Loucy (cell line): ENCODE results near the gene MEF2C.

Experiments used
- H2AFZ ChIP-seq: fragments of 200-600 bp; sonication (generic); 2 replicates; pipeline ENCODE4 v1.6.0; 2016; ENCODE audit warnings: antibody characterized with exemption, mild to moderate bottlenecking, low read length, moderate library complexity
- H3F3A ChIP-seq: fragments of 200-600 bp; 2 replicates; pipeline ENCODE4 v1.6.0; 2016; ENCODE audit warnings: antibody characterized with exemption, low read depth, mild to moderate bottlenecking
- H3K27me3 ChIP-seq: fragments of 200-600 bp; sonication (generic); 2 replicates; pipeline ENCODE4 v1.6.1; 2014; ENCODE audit warnings: low read length, mild to moderate bottlenecking; ENCODE audit not compliant: insufficient read depth, poor library complexity, severe bottlenecking
- H3K36me3 ChIP-seq: fragments of 200-600 bp; sonication (generic); 2 replicates; pipeline ENCODE4 v1.6.1; 2016; ENCODE audit warnings: low read length; ENCODE audit not compliant: insufficient read depth
- H3K4me1 ChIP-seq: fragments of 200-600 bp; sonication (generic); 2 replicates; pipeline ENCODE4 v1.5.1; 2014; ENCODE audit warnings: low read length, mild to moderate bottlenecking; ENCODE audit not compliant: insufficient read depth, poor library complexity, severe bottlenecking
- H3K4me2 ChIP-seq: fragments of 200-600 bp; sonication (generic); 2 replicates; pipeline ENCODE4 v1.6.0; 2014; ENCODE audit warnings: antibody characterized with exemption, low read length, low read depth, mild to moderate bottlenecking; ENCODE audit not compliant: poor library complexity, severe bottlenecking
- H3K4me3 ChIP-seq: fragments of 200-600 bp; sonication (generic); 2 replicates; pipeline ENCODE4 v1.5.1; 2014; ENCODE audit warnings: low read length, mild to moderate bottlenecking, mixed read lengths; ENCODE audit not compliant: poor library complexity, severe bottlenecking
- H3K79me2 ChIP-seq: fragments of 200-600 bp; sonication (generic); 2 replicates; pipeline ENCODE4 v1.6.1; 2014; ENCODE audit warnings: low read length; ENCODE audit not compliant: insufficient read depth
- H3K9ac ChIP-seq: fragments of 200-600 bp; sonication (generic); 2 replicates; pipeline ENCODE4 v1.6.0; 2014; ENCODE audit warnings: mild to moderate bottlenecking, low read depth, low read length, moderate library complexity; ENCODE audit not compliant: poor library complexity, severe bottlenecking
- H3K9me2 ChIP-seq: fragments of 200-600 bp; sonication (generic); replicated peaks from 2 replicates; pipeline ENCODE4 v1.6.1; 2016; ENCODE audit warnings: low read depth, low read length, mixed read lengths
- H3K9me3 ChIP-seq: fragments of 200-600 bp; sonication (generic); 2 replicates; pipeline ENCODE4 v1.6.1; 2014; ENCODE audit warnings: mild to moderate bottlenecking, antibody characterized with exemption, low read length, low read depth; ENCODE audit not compliant: insufficient read depth
- H4K20me1 ChIP-seq: fragments of 200-600 bp; sonication (generic); 2 replicates; pipeline ENCODE4 v1.6.0; 2014; ENCODE audit warnings: antibody characterized with exemption, low read length, mild to moderate bottlenecking; ENCODE audit not compliant: insufficient read depth, poor library complexity, severe bottlenecking
- EZH2phosphoT487 ChIP-seq: fragments of 200-600 bp; IDR thresholded peaks from 2 replicates; pipeline ENCODE4 v1.6.1; 2018; ENCODE audit warnings: antibody characterized with exemption, mild to moderate bottlenecking, moderate library complexity, borderline replicate concordance
- TF ChIP-seq, protein P1 (sequence below): fragments of 200-600 bp; sonication (generic); conservative IDR thresholded peaks from 2 replicates; pipeline ENCODE4 v1.5.1; 2014; ENCODE audit warnings: mild to moderate bottlenecking, antibody characterized with exemption, low read length

MEF2C gene

GRCh38 chr5:88741964-88742363 lies 141.0 kb downstream of the MEF2C start:
- Histone ChIP-seq H3K27me3 (no peaks in the 10 kb centered on the region), H3K9ac (no peak overlapping the region), H3K9me3 (no peaks in the 10 kb centered on the region), H3K4me2 (no peak overlapping the region), H3K36me3 (no peaks in the 10 kb centered on the region), H4K20me1 (no peaks in the 10 kb centered on the region), H3K79me2 (no peaks in the 10 kb centered on the region), H3K9me2 (no peaks in the 10 kb centered on the region), H3K4me3 (no peak overlapping the region), H2AFZ (no peak overlapping the region), H3K4me1 (peaks cover 45% of the 10 kb centered on the region), H3F3A (no peaks in the 10 kb centered on the region)
- no peak for TF ChIP-seq EZH2phosphoT487
- TF ChIP-seq, protein P1, sequence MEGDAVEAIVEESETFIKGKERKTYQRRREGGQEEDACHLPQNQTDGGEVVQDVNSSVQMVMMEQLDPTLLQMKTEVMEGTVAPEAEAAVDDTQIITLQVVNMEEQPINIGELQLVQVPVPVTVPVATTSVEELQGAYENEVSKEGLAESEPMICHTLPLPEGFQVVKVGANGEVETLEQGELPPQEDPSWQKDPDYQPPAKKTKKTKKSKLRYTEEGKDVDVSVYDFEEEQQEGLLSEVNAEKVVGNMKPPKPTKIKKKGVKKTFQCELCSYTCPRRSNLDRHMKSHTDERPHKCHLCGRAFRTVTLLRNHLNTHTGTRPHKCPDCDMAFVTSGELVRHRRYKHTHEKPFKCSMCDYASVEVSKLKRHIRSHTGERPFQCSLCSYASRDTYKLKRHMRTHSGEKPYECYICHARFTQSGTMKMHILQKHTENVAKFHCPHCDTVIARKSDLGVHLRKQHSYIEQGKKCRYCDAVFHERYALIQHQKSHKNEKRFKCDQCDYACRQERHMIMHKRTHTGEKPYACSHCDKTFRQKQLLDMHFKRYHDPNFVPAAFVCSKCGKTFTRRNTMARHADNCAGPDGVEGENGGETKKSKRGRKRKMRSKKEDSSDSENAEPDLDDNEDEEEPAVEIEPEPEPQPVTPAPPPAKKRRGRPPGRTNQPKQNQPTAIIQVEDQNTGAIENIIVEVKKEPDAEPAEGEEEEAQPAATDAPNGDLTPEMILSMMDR: no peak

DNA sequence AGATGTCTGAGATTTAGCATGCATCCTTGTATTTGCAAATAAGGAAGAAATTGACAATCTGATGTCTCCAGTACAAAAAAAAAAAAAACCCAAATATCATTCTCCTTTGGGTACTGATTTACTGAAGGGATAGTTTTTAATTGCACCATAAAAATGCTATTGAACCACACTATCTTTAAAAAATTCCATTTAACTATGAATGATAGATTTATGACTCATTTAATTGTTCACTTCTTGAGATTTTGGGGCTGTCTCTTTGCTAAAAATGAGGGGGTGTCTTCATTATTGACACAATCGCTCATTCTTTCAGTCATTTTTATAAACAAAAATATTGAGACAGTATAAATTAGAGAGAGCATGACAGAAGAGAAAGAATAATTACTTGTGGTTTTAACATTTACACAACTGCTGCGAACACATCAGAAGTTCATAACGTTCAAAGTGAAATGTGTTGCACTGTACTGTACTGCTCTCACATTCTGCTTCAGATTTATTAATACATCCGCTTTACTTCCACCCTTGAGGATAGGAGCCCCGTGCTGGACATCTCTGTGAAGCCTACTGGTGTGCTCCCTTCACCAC lies 142.3 kb downstream of the MEF2C start:
- no peaks in the 10 kb centered on the region for H3K27me3 ChIP-seq
- no peaks in the 10 kb centered on the region for H4K20me1 ChIP-seq
- no peaks in the 10 kb centered on the region for H3K9me2 ChIP-seq
- TF ChIP-seq, protein P1: no peak
- TF ChIP-seq EZH2phosphoT487: no peak
- peaks cover 55% of the 10 kb centered on the region for H3K4me1 ChIP-seq
- H3K79me2 ChIP-seq: no peaks in the 10 kb centered on the region
- H3K4me2 ChIP-seq: no peak overlapping the region
- H3F3A ChIP-seq: no peaks in the 10 kb centered on the region
- no peak overlapping the region for H3K9ac ChIP-seq
- no peaks in the 10 kb centered on the region for H3K9me3 ChIP-seq
- no peaks in the 10 kb centered on the region for H3K36me3 ChIP-seq
- no peak overlapping the region for H3K4me3 ChIP-seq
- no peak overlapping the region for H2AFZ ChIP-seq

- no peaks in the 10 kb centered on the region for H4K20me1 ChIP-seq
Measured at GRCh38 chr5:88736494-88736893, 146.5 kb downstream of the MEF2C start.

More at GRCh38 chr5:88736494-88736893, 146.5 kb downstream of the MEF2C start:
- Histone ChIP-seq H3K4me1 (peaks cover 80% of the 10 kb centered on the region), H3K27me3 (no peaks in the 10 kb centered on the region), H3K4me2 (no peak overlapping the region), H3K9me2 (no peaks in the 10 kb centered on the region), H3K4me3 (no peak overlapping the region), H2AFZ (0 out of 2 replicates have a peak overlapping the region, but pooled peaks have one; percentile 26), H3K9me3 (no peaks in the 10 kb centered on the region), H3K36me3 (no peaks in the 10 kb centered on the region), H3F3A (peaks cover 15% of the 10 kb centered on the region; the same call in 1 of the 2 replicates), H3K79me2 (no peaks in the 10 kb centered on the region), H3K9ac (no peak overlapping the region)
- TF ChIP-seq, protein P1: no peak
- TF ChIP-seq EZH2phosphoT487: no peak
